B cell (primary cell): ENCODE measurements around the gene MRPS26. TPM values are rescaled to one million over a fixed set of nuclear protein-coding genes. Genes with fewer than 3 reads are reported as not detected.

Source experiments
- ATAC-seq: fragments of 200-7000 bp; cut with Tn5 transposase; one replicate; pipeline ENCODE4 v1.10.0; 2021; ENCODE audit warnings: low read depth, mild to moderate bottlenecking, moderate number of reproducible peaks, moderate library complexity
- CTCF ChIA-PET: fragments of 350-600 bp; sonication (Branson Sonifier 250); formaldehyde crosslinking; loops from one replicate; lab custom pipeline; 2021; ENCODE audit warnings: antibody characterized with exemption, inconsistent platforms; lab: Charles Lee
- POLR2A ChIA-PET: fragments of 350-600 bp; sonication (Branson Sonifier 250); formaldehyde crosslinking; loops from one replicate; lab custom pipeline; 2021; ENCODE audit warnings: antibody characterized with exemption; lab: Charles Lee
- DNase-seq: peaks from one replicate; pipeline ENCODE4 v3.0.0; 2013
- H2AFZ ChIP-seq: 2 replicates; pipeline ENCODE4 v1.6.1; 2012; ENCODE audit warnings: mild to moderate bottlenecking, low read depth, low read length; ENCODE audit not compliant: insufficient read depth, poor library complexity, severe bottlenecking
- H3K27ac ChIP-seq, 2 donors: 1 replicate in 1 of 2; 2 replicates in 1 of 2; pipeline ENCODE4 v1.5.1; 2012 to 2013; ENCODE audit warnings: low read length in 2 of 2, mild to moderate bottlenecking in 2 of 2, moderate library complexity in 1 of 2
- H3K27me3 ChIP-seq, 4 experiments: fragments of 200-600 bp in 1 of 4; sonication (generic) in 1 of 4; replicated peaks in 1 of 4; 1 replicate in 2 of 4; 2 replicates in 2 of 4; pipeline versions ENCODE4 v1.6.1 to v1.7.0; 2013 to 2016; ENCODE audit warnings: low read length in 3 of 4, mild to moderate bottlenecking in 2 of 4, mixed read lengths in 1 of 4, moderate library complexity in 1 of 4; ENCODE audit not compliant: insufficient read depth in 4 of 4, control insufficient read depth in 3 of 4; ENCODE audit errors: control extremely low read depth in 1 of 4
- H3K36me3 ChIP-seq, 2 experiments: replicated peaks in 1 of 2; 1 replicate in 1 of 2; 2 replicates in 1 of 2; pipeline versions ENCODE4 v1.6.1 to v1.7.1; 2013; ENCODE audit warnings: low read length in 1 of 2; ENCODE audit not compliant: insufficient read depth in 2 of 2, control insufficient read depth in 1 of 2; ENCODE audit errors: control extremely low read depth in 1 of 2, extremely low read depth in 1 of 2
- H3K4me1 ChIP-seq, 2 donors: fragments of 200-600 bp in 1 of 2; sonication (generic) in 1 of 2; 1 replicate in 1 of 2; 2 replicates in 1 of 2; pipeline versions ENCODE4 v1.5.1 to v1.6.1; 2013 to 2017; ENCODE audit warnings: low read length in 2 of 2; ENCODE audit not compliant: control insufficient read depth in 2 of 2, insufficient read depth in 2 of 2
- H3K4me2 ChIP-seq: replicated peaks from 2 replicates; pipeline ENCODE3; 2012; ENCODE audit warnings: mild to moderate bottlenecking, low read depth, low read length; ENCODE audit not compliant: poor library complexity, severe bottlenecking
- H3K4me3 ChIP-seq, 5 experiments: fragments of 200-600 bp in 1 of 5; sonication (generic) in 1 of 5; 1 replicate in 3 of 5; 2 replicates in 2 of 5; pipeline versions ENCODE4 v1.5.1 to v1.7.0; 2011 to 2016; ENCODE audit warnings: low read length in 4 of 5, mild to moderate bottlenecking in 4 of 5, low read depth in 2 of 5, control low read depth in 1 of 5, moderate library complexity in 1 of 5; ENCODE audit not compliant: insufficient read depth in 1 of 5; ENCODE audit errors: control extremely low read depth in 1 of 5, extremely low read depth in 1 of 5
- H3K79me2 ChIP-seq: fragments of 200-600 bp; sonication (generic); one replicate; pipeline ENCODE4 v1.6.0; 2016; ENCODE audit warnings: low read length; ENCODE audit not compliant: control insufficient read depth, insufficient read depth
- H3K9ac ChIP-seq: fragments of 200-600 bp; sonication (generic); 2 replicates; pipeline ENCODE4 v1.6.1; 2017; ENCODE audit warnings: mild to moderate bottlenecking, low read length, moderate library complexity
- H3K9me3 ChIP-seq, 3 donors: one replicate each; pipeline versions ENCODE4 v1.6.1 to v1.7.1; 2013; ENCODE audit warnings: low read length in 2 of 3; ENCODE audit not compliant: control insufficient read depth in 2 of 3, insufficient read depth in 1 of 3; ENCODE audit errors: control extremely low read depth in 1 of 3
- H4K20me1 ChIP-seq: 2 replicates; pipeline ENCODE4 v1.6.0; 2012; ENCODE audit warnings: mild to moderate bottlenecking, low read length; ENCODE audit not compliant: insufficient read depth, control insufficient read depth, poor library complexity, severe bottlenecking
- H3K27ac Mint-ChIP-seq: one replicate; pipeline ENCODE4 v1.8.0; 2021; ENCODE audit warnings: mixed read lengths
- H3K27me3 Mint-ChIP-seq: one replicate; pipeline ENCODE4 v1.8.0; 2021; ENCODE audit warnings: mixed read lengths
- H3K4me1 Mint-ChIP-seq: one replicate; pipeline ENCODE4 v1.8.0; 2021; ENCODE audit warnings: mixed read lengths
- H3K4me3 Mint-ChIP-seq: one replicate; pipeline ENCODE4 v1.8.0; 2021; ENCODE audit warnings: mixed read lengths
- H3K9me3 Mint-ChIP-seq: one replicate; pipeline ENCODE4 v1.8.0; 2022; ENCODE audit warnings: mixed read lengths; ENCODE audit not compliant: insufficient read depth
- CTCF ChIP-seq: fragments of 200-600 bp; IDR thresholded peaks from one replicate; pipeline ENCODE4 v1.8.0; 2022; ENCODE audit warnings: antibody characterized with exemption, mild to moderate bottlenecking
- EZH2 ChIP-seq: IDR thresholded peaks from 2 replicates; pipeline ENCODE4 v1.6.1; 2012; ENCODE audit warnings: borderline replicate concordance, low read depth, mild to moderate bottlenecking, moderate library complexity, low read length; ENCODE audit not compliant: insufficient read depth, poor library complexity, severe bottlenecking
- WGBS: methylation state at CpG from one replicate; pipeline ENCODE4 v1.1.5; 2013; ENCODE audit warnings: missing lambda C conversion rate; ENCODE audit not compliant: insufficient coverage; 5-methylcytosine and 5-hydroxymethylcytosine counted together
- intact Hi-C: fragments of 100-400 bp; cut with micrococcal nuclease; formaldehyde crosslinking; loops from one replicate; pipeline ENCODE4 v1.10.0; 2022
- polyA plus RNA-seq: library from polyadenylated mRNA; depleted of rRNA; stranded (reverse); fragments of >200 nt; gene quantifications from 2 replicates; pipeline ENCODE4 v1.2.3, GENCODE V29; 2012
- total RNA-seq, 2 donors: library from RNA; stranded (reverse); fragments of 120-200 nt in 1 of 2; gene quantifications; 1 replicate in 1 of 2; 2 replicates in 1 of 2; pipeline versions ENCODE4 v1.2.3 to v1.2.4, GENCODE V29; 2013 to 2022

The MRPS26 gene
- total and polyA plus RNA-seq, 2 donors (not counting 1 experiment from before 2014, with no cell fraction given), result 35.9 to 37.5 TPM

GRCh38 chr20:3000852-3001523 is 44.9 kb upstream of the MRPS26 start:
- H3K4me3 Mint-ChIP-seq, result no peak overlapping the region
- H3K4me1 Mint-ChIP-seq, result no peaks in the 10 kb centered on the region
- no peak overlapping the region for H3K27ac ChIP-seq
- H3K9me3 ChIP-seq, result no peaks in the 10 kb centered on the region
- peak; percentile 50 for DNase-seq
- WGBS, result 88% methylated on average over 5 of the region's 7 CpGs
- no peaks in the 10 kb centered on the region for H3K79me2 ChIP-seq
- H3K27me3 Mint-ChIP-seq, result no peaks in the 10 kb centered on the region
- no peak overlapping the region for H3K9ac ChIP-seq
- H3K27ac Mint-ChIP-seq, result no peak overlapping the region
- TF ChIP-seq EZH2, result no peak
- TF ChIP-seq CTCF, result peak; percentile 75
- H3K4me1 ChIP-seq, result no peaks in the 10 kb centered on the region
- no peaks in the 10 kb centered on the region for H4K20me1 ChIP-seq
- no peak overlapping the region for H3K4me2 ChIP-seq
- H2AFZ ChIP-seq, result no peak overlapping the region
- H3K36me3 ChIP-seq, result peaks cover 0 to 15% of the 10 kb centered on the region in 2 experiments
- no peaks in the 10 kb centered on the region for H3K27me3 ChIP-seq
- no peak overlapping the region for H3K4me3 ChIP-seq
- POLR2A ChIA-PET, result no interaction called here
- intact Hi-C loops, result loop anchor here (1.0 to 2.0 kb wide), 5 partner anchors 128 to 476 kb away; partner anchors contain the start of genes NOP56 and PTPRA
- ATAC-seq, result peak; percentile 62
- H3K9me3 Mint-ChIP-seq, result no peaks in the 10 kb centered on the region
- CTCF ChIA-PET, result interaction anchor here (0.9 to 2.0 kb wide), 12 partner anchors 10 to 792 kb away, joined by 3 to 16 read pairs (median 4); no protein-coding TSS in a partner anchor

GRCh38 chr20:3003416-3003815 is 42.4 kb upstream of the MRPS26 start:
- intact Hi-C loops, result no loop called here
- POLR2A ChIA-PET, result no interaction called here
- H3K4me1 ChIP-seq, result no peaks in the 10 kb centered on the region
- no peaks in the 10 kb centered on the region for H3K9me3 ChIP-seq
- no peak for DNase-seq
- Mint-ChIP-seq H3K27ac (no peak overlapping the region), H3K4me3 (no peak overlapping the region), H3K9me3 (no peaks in the 10 kb centered on the region), H3K27me3 (no peaks in the 10 kb centered on the region), H3K4me1 (no peaks in the 10 kb centered on the region)
- H3K27ac ChIP-seq, result no peak overlapping the region
- H2AFZ ChIP-seq, result no peak overlapping the region
- no peak for ATAC-seq
- no peak for TF ChIP-seq CTCF
- TF ChIP-seq EZH2, result no peak
- no peaks in the 10 kb centered on the region for H3K27me3 ChIP-seq
- H3K4me2 ChIP-seq, result no peak overlapping the region
- no peak overlapping the region for H3K9ac ChIP-seq
- H3K79me2 ChIP-seq, result no peaks in the 10 kb centered on the region
- peaks cover 4 to 34% of the 10 kb centered on the region in 2 experiments for H3K36me3 ChIP-seq
- WGBS, result no CpG with 5 or more reads among the region's 2 CpGs
- H4K20me1 ChIP-seq, result no peaks in the 10 kb centered on the region
- CTCF ChIA-PET, result no interaction called here
- H3K4me3 ChIP-seq, result no peak overlapping the region
